Endothelial cell of umbilical vein (primary cell): ENCODE data around the gene PPME1. TPM values are rescaled to one million over a fixed set of nuclear protein-coding genes. Genes with fewer than 3 reads are reported as not detected.

Source experiments
- BruUV-seq: library from RNA; stranded (reverse); fragments of 400-500 nt; replicated peaks from 2 replicates; lab custom pipeline; 2021; lab: Mats Ljungman, UMichigan
- CTCF ChIA-PET: fragments of 300-600, 350-600 bp; sonication (Branson Sonifier 250); formaldehyde crosslinking; loops from one replicate; lab custom pipeline; 2021; ENCODE audit warnings: antibody characterized with exemption, inconsistent platforms; lab: Charles Lee
- POLR2A ChIA-PET: fragments of 300-600, 350-600 bp; sonication (Branson Sonifier 250); formaldehyde crosslinking; loops from one replicate; lab custom pipeline; 2021; ENCODE audit warnings: antibody characterized with exemption, inconsistent platforms; lab: Charles Lee
- DNase-seq: peaks from one replicate; pipeline ENCODE4 v3.0.0-alpha.2; 2011; ENCODE audit warnings: low read depth, low spot score
- FAIRE-seq: peaks from 2 replicates; lab custom pipeline; 2011; peaks lifted over from hg19 to GRCh38; lab: Jason Lieb, UNC
- H2AFZ ChIP-seq: 2 replicates; pipeline ENCODE4 v1.6.0; 2012; ENCODE audit warnings: low read depth, low read length, control low read depth, inconsistent platforms
- H3K27ac ChIP-seq: 2 replicates; pipeline ENCODE4 v1.5.1; 2011; ENCODE audit warnings: low read depth, mild to moderate bottlenecking, control low read depth, low read length, moderate library complexity; ENCODE audit not compliant: insufficient read depth
- H3K27me3 ChIP-seq, 2 experiments: 2 replicates each; pipeline versions ENCODE4 v1.6.0 to v1.6.1; 2011; ENCODE audit warnings: low read length in 2 of 2, mixed read lengths in 1 of 2; ENCODE audit not compliant: control insufficient read depth in 2 of 2, insufficient read depth in 2 of 2
- H3K36me3 ChIP-seq, 2 experiments: 2 replicates in 1 of 2; 3 replicates in 1 of 2; pipeline ENCODE4 v1.5.1; 2011; ENCODE audit warnings: low read length in 2 of 2, mild to moderate bottlenecking in 1 of 2, moderate library complexity in 1 of 2; ENCODE audit not compliant: control insufficient read depth in 2 of 2, insufficient read depth in 2 of 2; ENCODE audit errors: extremely low read depth in 1 of 2
- H3K4me1 ChIP-seq: 3 replicates; pipeline ENCODE4 v1.5.1; 2011; ENCODE audit warnings: mild to moderate bottlenecking, low read length; ENCODE audit not compliant: control insufficient read depth, insufficient read depth; ENCODE audit errors: extremely low read depth
- H3K4me2 ChIP-seq: 2 replicates; pipeline ENCODE4 v1.6.1; 2011; ENCODE audit warnings: low read length, control low read depth, mixed read lengths; ENCODE audit not compliant: insufficient read depth
- H3K4me3 ChIP-seq, 3 experiments: fragments of 200-600 bp in 1 of 3; sonication (generic), shearing (Covaris generic) in 1 of 3; replicated peaks in 1 of 3; 2 replicates each; pipeline ENCODE4 v1.5.1; 2011 to 2016; ENCODE audit warnings: control low read depth in 3 of 3, low read length in 3 of 3, mild to moderate bottlenecking in 2 of 3, inconsistent platforms in 1 of 3, low read depth in 1 of 3, moderate library complexity in 1 of 3; ENCODE audit not compliant: insufficient read depth in 1 of 3
- H3K79me2 ChIP-seq: 2 replicates; pipeline ENCODE4 v1.6.0; 2012; ENCODE audit warnings: low read length, inconsistent platforms; ENCODE audit not compliant: control insufficient read depth, insufficient read depth
- H3K9ac ChIP-seq: replicated peaks from 2 replicates; pipeline ENCODE3; 2011; ENCODE audit warnings: low read length, control low read depth; ENCODE audit not compliant: insufficient read depth; ENCODE audit errors: extremely low read depth
- H3K9me1 ChIP-seq: replicated peaks from 3 replicates; pipeline ENCODE4 v1.6.0; 2011; ENCODE audit warnings: mild to moderate bottlenecking, low read length; ENCODE audit not compliant: control insufficient read depth, insufficient read depth; ENCODE audit errors: extremely low read depth
- H3K9me3 ChIP-seq: replicated peaks from 2 replicates; pipeline ENCODE4 v1.5.1; 2012; ENCODE audit warnings: low read length, inconsistent platforms; ENCODE audit not compliant: control insufficient read depth, insufficient read depth
- H4K20me1 ChIP-seq: replicated peaks from 2 replicates; pipeline ENCODE3; 2011; ENCODE audit warnings: mild to moderate bottlenecking, low read length; ENCODE audit not compliant: control insufficient read depth, insufficient read depth; ENCODE audit errors: extremely low read depth
- EZH2 ChIP-seq: IDR thresholded peaks from 2 replicates; pipeline ENCODE4 v1.6.1; 2012; ENCODE audit warnings: borderline replicate concordance, low read depth, mild to moderate bottlenecking, moderate library complexity, low read length, inconsistent platforms; ENCODE audit not compliant: severe bottlenecking
- FOS ChIP-seq: IDR thresholded peaks from 2 replicates; pipeline ENCODE4 v1.6.1; 2011; ENCODE audit warnings: mild to moderate bottlenecking, low read length, moderate library complexity, borderline replicate concordance; ENCODE audit not compliant: insufficient read depth
- GATA2 ChIP-seq: IDR thresholded peaks from 2 replicates; pipeline ENCODE4 v1.7.0; 2011; ENCODE audit warnings: low read depth, mild to moderate bottlenecking, moderate library complexity, mixed read lengths, low read length; ENCODE audit not compliant: insufficient read length, insufficient read depth
- JUN ChIP-seq: IDR thresholded peaks from 2 replicates; pipeline ENCODE4 v1.6.1; 2011; ENCODE audit warnings: borderline replicate concordance, low read depth; ENCODE audit not compliant: insufficient read length, insufficient read depth
- MYC ChIP-seq: IDR thresholded peaks from one replicate; pipeline ENCODE4 v1.6.1; 2011; ENCODE audit warnings: mild to moderate bottlenecking, low read depth, low read length
- POLR2A ChIP-seq: IDR thresholded peaks from 2 replicates; pipeline ENCODE4 v1.6.1; 2012; ENCODE audit warnings: low read depth, mild to moderate bottlenecking, control low read depth, low read length
- POLR2AphosphoS5 ChIP-seq: IDR thresholded peaks from 2 replicates; pipeline ENCODE4 v1.6.1; 2012; ENCODE audit warnings: low read depth, mild to moderate bottlenecking, control low read depth, low read length, moderate library complexity; ENCODE audit not compliant: insufficient read depth
- dilution Hi-C: fragments of 300-500 bp; cut with MboI; formaldehyde crosslinking; loops from one replicate; pipeline ENCODE4 v1.15.0; 2019; ENCODE audit warnings: low sequenced_read_pairs; ENCODE audit not compliant: extremely low pct_ligation_motif_present
- intact Hi-C: fragments of 100-400 bp; cut with micrococcal nuclease; formaldehyde crosslinking; loops from one replicate; pipeline ENCODE4 v1.10.0; 2022
- polyA plus RNA-seq, 4 experiments: library from polyadenylated mRNA; depleted of rRNA in 3 of 4; stranded (reverse) in 3 of 4; unstranded in 1 of 4; fragments of >200 nt; gene quantifications; 2 replicates each; pipeline versions ENCODE4 v1.2.1 to v1.2.3, GENCODE V29; 2011 to 2012; ENCODE audit warnings: missing spikeins in 1 of 4
- total RNA-seq: library from RNA; stranded (reverse); gene quantifications from 2 replicates; pipeline ENCODE4 v1.2.3, GENCODE V29; 2021
- TF ChIP-seq, protein P1 (sequence below), 2 donors: IDR thresholded peaks; 1 replicate in 1 of 2; 2 replicates in 1 of 2; pipeline ENCODE4 v1.5.1; 2011; ENCODE audit warnings: low read length in 2 of 2, mild to moderate bottlenecking in 2 of 2, moderate library complexity in 2 of 2, control low read depth in 1 of 2, inconsistent platforms in 1 of 2, low read depth in 1 of 2; ENCODE audit not compliant: insufficient read depth in 1 of 2; ENCODE audit errors: extremely low read depth in 1 of 2
- TF ChIP-seq, protein P2 (sequence below): IDR thresholded peaks from 2 replicates; pipeline ENCODE4 v1.6.1; 2011; ENCODE audit not compliant: insufficient read depth, insufficient read length

PPME1 gene
- total and polyA plus RNA-seq, 2 donors (not counting 3 experiments of a cell fraction or from before 2014, with no cell fraction given), result 37.2 to 49.9 TPM

DNA sequence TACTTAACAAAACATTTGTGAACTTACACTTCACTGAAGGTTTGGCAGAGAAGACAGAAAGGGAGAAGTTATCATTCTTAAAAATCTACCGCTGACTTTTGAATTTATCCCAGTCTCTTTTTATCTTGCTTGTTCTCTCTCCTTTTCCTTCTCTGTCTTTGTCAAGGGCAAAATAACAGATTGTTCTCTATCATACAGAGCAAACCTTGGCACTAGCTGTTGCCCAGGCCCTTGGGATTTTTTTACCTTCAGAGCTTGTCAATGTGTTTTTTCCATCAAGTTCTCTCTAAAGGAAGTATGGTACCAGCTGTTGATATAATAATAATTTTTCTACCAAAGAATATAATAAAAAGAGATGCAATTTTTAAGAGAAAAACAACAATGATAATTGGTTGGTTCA is 67.2 kb downstream of the PPME1 start:
- dilution Hi-C loops, result no loop called here
- TF ChIP-seq JUN, result no peak
- no peak for TF ChIP-seq MYC
- no peak for TF ChIP-seq FOS
- no peak for TF ChIP-seq POLR2A
- TF ChIP-seq EZH2, result no peak
- FAIRE-seq (no peak), DNase-seq (no peak)
- H3K79me2 ChIP-seq, result no peaks in the 10 kb centered on the region
- no peaks in the 10 kb centered on the region for H3K27me3 ChIP-seq
- H2AFZ ChIP-seq, result no peak overlapping the region
- no peaks in the 10 kb centered on the region for H3K9me3 ChIP-seq
- H3K4me1 ChIP-seq, result no peaks in the 10 kb centered on the region
- H3K4me3 ChIP-seq, result no peak overlapping the region
- no peak overlapping the region for H3K27ac ChIP-seq
- peaks cover 0 to 4% of the 10 kb centered on the region in 2 experiments for H3K36me3 ChIP-seq
- no TSS peak for BruUV-seq
- intact Hi-C loops, result no loop called here
- no peaks in the 10 kb centered on the region for H3K9me1 ChIP-seq
- no peaks in the 10 kb centered on the region for H4K20me1 ChIP-seq
- ChIA-PET CTCF (interaction anchor here (0.9 to 2.0 kb wide), 4 partner anchors 17 to 333 kb away, joined by 3 to 7 read pairs (median 4); no protein-coding TSS in a partner anchor), POLR2A (no interaction called here)
- no peak overlapping the region for H3K9ac ChIP-seq
- H3K4me2 ChIP-seq, result no peak overlapping the region

DNA sequence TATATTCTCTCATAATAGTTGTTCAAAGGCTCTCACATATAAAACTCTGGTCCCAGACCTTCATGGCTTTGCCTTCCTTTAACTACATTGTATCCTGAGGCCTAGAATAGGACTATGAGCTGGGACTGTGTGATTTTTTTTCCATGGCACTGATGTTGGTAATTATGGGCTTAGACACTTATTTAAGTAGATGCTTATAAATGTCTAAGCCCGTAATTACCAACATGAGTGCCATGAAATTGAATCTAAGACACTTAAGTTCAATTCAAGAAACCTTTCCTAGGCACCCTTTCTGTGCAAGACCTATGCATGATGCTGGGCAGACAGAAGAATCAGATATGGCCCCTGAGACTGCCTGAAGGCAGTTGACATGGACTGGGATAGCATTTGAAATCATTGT is 77.4 kb downstream of the PPME1 start:
- no peak for FAIRE-seq
- CTCF ChIA-PET, result interaction anchor here (1.4 to 3.6 kb wide), 2 partner anchors 202 to 205 kb away, joined by 5 to 20 read pairs; no protein-coding TSS in a partner anchor
- H3K9me1 ChIP-seq, result no peaks in the 10 kb centered on the region

More for the DNA sequence above, 77.4 kb downstream of the PPME1 start:
- TF ChIP-seq JUN, result no peak
- TF ChIP-seq, protein P1, sequence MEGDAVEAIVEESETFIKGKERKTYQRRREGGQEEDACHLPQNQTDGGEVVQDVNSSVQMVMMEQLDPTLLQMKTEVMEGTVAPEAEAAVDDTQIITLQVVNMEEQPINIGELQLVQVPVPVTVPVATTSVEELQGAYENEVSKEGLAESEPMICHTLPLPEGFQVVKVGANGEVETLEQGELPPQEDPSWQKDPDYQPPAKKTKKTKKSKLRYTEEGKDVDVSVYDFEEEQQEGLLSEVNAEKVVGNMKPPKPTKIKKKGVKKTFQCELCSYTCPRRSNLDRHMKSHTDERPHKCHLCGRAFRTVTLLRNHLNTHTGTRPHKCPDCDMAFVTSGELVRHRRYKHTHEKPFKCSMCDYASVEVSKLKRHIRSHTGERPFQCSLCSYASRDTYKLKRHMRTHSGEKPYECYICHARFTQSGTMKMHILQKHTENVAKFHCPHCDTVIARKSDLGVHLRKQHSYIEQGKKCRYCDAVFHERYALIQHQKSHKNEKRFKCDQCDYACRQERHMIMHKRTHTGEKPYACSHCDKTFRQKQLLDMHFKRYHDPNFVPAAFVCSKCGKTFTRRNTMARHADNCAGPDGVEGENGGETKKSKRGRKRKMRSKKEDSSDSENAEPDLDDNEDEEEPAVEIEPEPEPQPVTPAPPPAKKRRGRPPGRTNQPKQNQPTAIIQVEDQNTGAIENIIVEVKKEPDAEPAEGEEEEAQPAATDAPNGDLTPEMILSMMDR (IDR thresholded peaks at IDR 0.05; ENCODE audit: extremely low read depth in 1 of 2, insufficient read depth in 1 of 2, low read depth in 1 of 2, low read length in 2 of 2), result no peak
- TF ChIP-seq POLR2AphosphoS5, result no peak
- no peak for TF ChIP-seq FOS
- TF ChIP-seq GATA2, result no peak
- no peak for TF ChIP-seq POLR2A
- TF ChIP-seq EZH2, result no peak
- TF ChIP-seq MYC, result no peak
- TF ChIP-seq, protein P2, sequence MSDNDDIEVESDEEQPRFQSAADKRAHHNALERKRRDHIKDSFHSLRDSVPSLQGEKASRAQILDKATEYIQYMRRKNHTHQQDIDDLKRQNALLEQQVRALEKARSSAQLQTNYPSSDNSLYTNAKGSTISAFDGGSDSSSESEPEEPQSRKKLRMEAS, result no peak
- Histone ChIP-seq H3K9me3 (no peaks in the 10 kb centered on the region), H3K27ac (no peak overlapping the region), H3K36me3 (peaks cover 5 to 11% of the 10 kb centered on the region in 2 experiments), H3K79me2 (no peaks in the 10 kb centered on the region), H4K20me1 (no peaks in the 10 kb centered on the region), H3K4me1 (no peaks in the 10 kb centered on the region), H3K9ac (no peak overlapping the region), H2AFZ (no peak overlapping the region), H3K4me2 (no peak overlapping the region), H3K4me3 (no peak overlapping the region), H3K27me3 (no peaks in the 10 kb centered on the region)
- dilution Hi-C loops (no loop called here), intact Hi-C loops (no loop called here)
- DNase-seq, result no peak
- BruUV-seq, result no TSS peak
- POLR2A ChIA-PET, result no interaction called here
